ENCODE measurements around the gene TRPV6.

The TRPV6 gene

GRCh38 chr7:142867398-142868187 is 18.0 kb downstream of the TRPV6 start:
- DNase-seq: no peak

GRCh38 chr7:142867097-142867378 is 18.5 kb downstream of the TRPV6 start:
- DNase-seq: no peak

GRCh38 chr7:142866361-142867096 is 19.0 kb downstream of the TRPV6 start:
- DNase-seq: peak; percentile 9

GRCh38 chr7:142865766-142866165 is 19.8 kb downstream of the TRPV6 start:
- no peak for DNase-seq

GRCh38 chr7:142864980-142865747 is 20.4 kb downstream of the TRPV6 start:
- DNase-seq: no peak

GRCh38 chr7:142863891-142864685 is 21.5 kb downstream of the TRPV6 start:
- DNase-seq: no peak

GRCh38 chr7:142862786-142863400 is 22.7 kb downstream of the TRPV6 start:
- DNase-seq: no peak

- no peak for DNase-seq
Measured at GRCh38 chr7:142862351-142862750, 23.2 kb downstream of the TRPV6 start.

GRCh38 chr7:142860968-142861367 is 24.6 kb downstream of the TRPV6 start:
- no peak for DNase-seq

- DNase-seq: peak; percentile 55
Measured at GRCh38 chr7:142859829-142860228, 25.7 kb downstream of the TRPV6 start.

- DNase-seq: no peak
Measured at GRCh38 chr7:142859411-142859810, 26.1 kb downstream of the TRPV6 start.

- DNase-seq: no peak
Measured at GRCh38 chr7:142857625-142858024, 27.9 kb downstream of the TRPV6 start.

- DNase-seq: no peak
Measured at GRCh38 chr7:142856565-142857245, 28.8 kb downstream of the TRPV6 start.

GRCh38 chr7:142855756-142856564 is 29.6 kb downstream of the TRPV6 start:
- DNase-seq: peak; percentile 15

- DNase-seq: no peak
Measured at GRCh38 chr7:142855114-142855743, 30.3 kb downstream of the TRPV6 start.

GRCh38 chr7:142854372-142855113 is 31.0 kb downstream of the TRPV6 start, which contains the start of gene EPHB6:
Gene EPHB6 (plus strand): TSS chr7:142855076. CDS start chr7:142863228, 8,152 bp downstream.
- peak; percentile 71 for DNase-seq

GRCh38 chr7:142853739-142854371 is 31.7 kb downstream of the TRPV6 start:
- peak; percentile 46 for DNase-seq

GRCh38 chr7:142851919-142852318 is 33.6 kb downstream of the TRPV6 start:
- no peak for DNase-seq

GRCh38 chr7:142851269-142851668 is 34.3 kb downstream of the TRPV6 start:
- DNase-seq: no peak
